ENCODE measurements around the gene NACC2.

NACC2 gene

GRCh38 chr9:136010615-136011361, 84.3 kb downstream of the NACC2 start:
- Histone ChIP-seq H3K4me3 (ENCODE audit: low read depth, low read length) (no peak overlapping the region), H3K79me1 (ENCODE audit: low read length) (peaks cover 4% of the 10 kb centered on the region), H3K4me1 (ENCODE audit: control insufficient read depth in 1 of 2, insufficient read depth in 2 of 2, low read length in 2 of 2) (peaks cover 22 to 25% of the 10 kb centered on the region in 2 experiments), H2AK5ac (ENCODE audit: low read length) (no peak overlapping the region), H3K9ac (ENCODE audit: low read length) (no peak overlapping the region), H2BK12ac (ENCODE audit: low read length) (no peak overlapping the region), H2AFZ (ENCODE audit: insufficient read depth, low read length, poor library complexity) (no peak overlapping the region), H4K12ac (ENCODE audit: low read depth, low read length) (no peak overlapping the region), H4K91ac (ENCODE audit: low read depth, low read length) (no peak overlapping the region), H3K27ac (ENCODE audit: low read depth, low read length) (no peak overlapping the region), H2BK120ac (ENCODE audit: insufficient read depth, low read length, poor library complexity) (no peak overlapping the region), H3K36me3 (ENCODE audit: control insufficient read depth in 1 of 2, insufficient read depth in 2 of 2, low read length in 2 of 2) (peaks cover 26 to 31% of the 10 kb centered on the region in 2 experiments), H3K9me3 (ENCODE audit: insufficient read depth, low read depth, low read length) (peaks cover 3% of the 10 kb centered on the region), H3K18ac (ENCODE audit: low read length) (no peak overlapping the region), H3K79me2 (ENCODE audit: control insufficient read depth, insufficient read depth, low read length, poor library complexity) (peaks cover 2% of the 10 kb centered on the region), H2BK5ac (ENCODE audit: low read depth, low read length, poor library complexity) (no peak overlapping the region), H3K4ac (ENCODE audit: low read depth, low read length) (no peak overlapping the region), H4K8ac (ENCODE audit: low read depth, low read length) (no peak overlapping the region), H3K14ac (ENCODE audit: low read length) (no peak overlapping the region), H3K4me2 (ENCODE audit: low read length) (no peak overlapping the region), H3K23ac (ENCODE audit: low read length) (no peak overlapping the region), H3K27me3 (ENCODE audit: insufficient read depth, low read length) (no peaks in the 10 kb centered on the region)
- no CpG with 5 or more reads among the region's 28 CpGs for WGBS (ENCODE audit: extremely low coverage, insufficient coverage, insufficient read length)
- no peak for DNase-seq

DNA sequence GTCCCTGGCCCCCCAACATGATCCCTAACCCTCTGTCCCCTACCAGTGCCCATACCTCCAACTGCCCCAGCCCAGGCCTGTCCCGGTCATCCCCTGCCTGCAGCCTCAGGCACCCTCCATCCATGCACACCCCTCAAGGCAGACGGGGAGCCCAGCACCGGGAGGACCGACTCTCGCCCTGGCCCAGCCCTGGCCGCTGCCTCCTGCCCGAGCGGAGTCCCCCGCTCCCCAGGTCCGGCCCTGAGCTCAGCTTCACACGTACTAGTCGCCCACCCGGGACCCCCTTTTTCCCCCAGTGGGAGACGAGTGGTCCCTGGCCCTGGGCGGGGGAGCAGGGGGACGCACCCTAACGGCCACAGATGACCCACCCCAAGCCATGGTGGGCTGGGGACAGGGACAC, 84.9 kb downstream of the NACC2 start:
- H3K4me1 ChIP-seq (ENCODE audit: control insufficient read depth in 1 of 2, insufficient read depth in 2 of 2, low read length in 2 of 2), result peaks cover 17 to 19% of the 10 kb centered on the region in 2 experiments
- H3K4ac ChIP-seq (ENCODE audit: low read depth, low read length), result no peak overlapping the region
- H3K4me3 ChIP-seq (ENCODE audit: low read depth, low read length), result no peak overlapping the region
- DNase-seq, result no peak
- H3K79me1 ChIP-seq (ENCODE audit: low read length), result peaks cover 2% of the 10 kb centered on the region
- no peak overlapping the region for H3K4me2 ChIP-seq (ENCODE audit: low read length)
- H3K36me3 ChIP-seq (ENCODE audit: control insufficient read depth in 1 of 2, insufficient read depth in 2 of 2, low read length in 2 of 2), result peaks cover 26 to 31% of the 10 kb centered on the region in 2 experiments
- H3K18ac ChIP-seq (ENCODE audit: low read length), result no peak overlapping the region
- no peak overlapping the region for H2AFZ ChIP-seq (ENCODE audit: insufficient read depth, low read length, poor library complexity)
- no peak overlapping the region for H3K23ac ChIP-seq (ENCODE audit: low read length)
- H2BK5ac ChIP-seq (ENCODE audit: low read depth, low read length, poor library complexity), result no peak overlapping the region
- no peak overlapping the region for H2BK120ac ChIP-seq (ENCODE audit: insufficient read depth, low read length, poor library complexity)
- no peak overlapping the region for H2BK12ac ChIP-seq (ENCODE audit: low read length)
- no peak overlapping the region for H3K14ac ChIP-seq (ENCODE audit: low read length)
- no peak overlapping the region for H4K12ac ChIP-seq (ENCODE audit: low read depth, low read length)
- no peak overlapping the region for H3K27ac ChIP-seq (ENCODE audit: low read depth, low read length)
- H3K9me3 ChIP-seq (ENCODE audit: insufficient read depth, low read depth, low read length), result peaks cover 3% of the 10 kb centered on the region
- H3K79me2 ChIP-seq (ENCODE audit: control insufficient read depth, insufficient read depth, low read length, poor library complexity), result peaks cover under 1% of the 10 kb centered on the region
- no peak overlapping the region for H4K91ac ChIP-seq (ENCODE audit: low read depth, low read length)
- H3K9ac ChIP-seq (ENCODE audit: low read length), result no peak overlapping the region
- WGBS (ENCODE audit: extremely low coverage, insufficient coverage, insufficient read length), result no CpG with 5 or more reads among the region's 17 CpGs
- H2AK5ac ChIP-seq (ENCODE audit: low read length), result no peak overlapping the region
- H4K8ac ChIP-seq (ENCODE audit: low read depth, low read length), result no peak overlapping the region
- H3K27me3 ChIP-seq (ENCODE audit: insufficient read depth, low read length), result no peaks in the 10 kb centered on the region

DNA sequence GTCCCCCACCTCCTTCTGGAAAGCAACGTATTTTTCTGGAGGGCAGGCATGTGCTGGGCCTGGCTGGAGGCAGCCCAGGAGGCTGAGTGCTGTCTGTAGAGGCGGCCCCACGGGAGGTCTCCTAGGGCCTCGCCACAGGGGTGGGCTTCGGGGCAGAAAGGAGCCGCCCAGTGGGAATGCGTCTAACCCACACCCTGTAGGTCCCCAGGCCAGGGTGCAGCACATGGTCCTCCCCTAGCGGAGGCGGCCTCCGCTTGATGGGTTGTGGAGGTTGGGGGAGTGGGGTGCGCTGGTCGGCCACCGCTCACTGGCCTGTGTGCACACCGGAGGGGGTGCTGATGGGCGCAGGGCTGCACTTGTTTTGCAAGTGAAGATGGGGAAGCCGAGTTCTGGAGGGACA, 85.6 kb downstream of the NACC2 start:
- DNase-seq, result no peak
- Histone ChIP-seq H3K27ac (ENCODE audit: low read depth, low read length) (no peak overlapping the region), H4K91ac (ENCODE audit: low read depth, low read length) (no peak overlapping the region), H2AK5ac (ENCODE audit: low read length) (no peak overlapping the region), H2BK120ac (ENCODE audit: insufficient read depth, low read length, poor library complexity) (no peak overlapping the region), H4K8ac (ENCODE audit: low read depth, low read length) (no peak overlapping the region), H3K4me1 (ENCODE audit: control insufficient read depth in 1 of 2, insufficient read depth in 2 of 2, low read length in 2 of 2) (peaks cover 11 to 13% of the 10 kb centered on the region in 2 experiments), H3K9ac (ENCODE audit: low read length) (no peak overlapping the region), H3K4me3 (ENCODE audit: low read depth, low read length) (no peak overlapping the region), H4K12ac (ENCODE audit: low read depth, low read length) (no peak overlapping the region), H2BK5ac (ENCODE audit: low read depth, low read length, poor library complexity) (no peak overlapping the region), H3K27me3 (ENCODE audit: insufficient read depth, low read length) (no peaks in the 10 kb centered on the region), H3K79me1 (ENCODE audit: low read length) (no peaks in the 10 kb centered on the region), H3K23ac (ENCODE audit: low read length) (no peak overlapping the region), H3K18ac (ENCODE audit: low read length) (no peak overlapping the region), H3K79me2 (ENCODE audit: control insufficient read depth, insufficient read depth, low read length, poor library complexity) (no peaks in the 10 kb centered on the region), H3K36me3 (ENCODE audit: control insufficient read depth in 1 of 2, insufficient read depth in 2 of 2, low read length in 2 of 2) (peaks cover 26 to 31% of the 10 kb centered on the region in 2 experiments), H2BK12ac (ENCODE audit: low read length) (no peak overlapping the region), H3K4ac (ENCODE audit: low read depth, low read length) (no peak overlapping the region), H2AFZ (ENCODE audit: insufficient read depth, low read length, poor library complexity) (no peak overlapping the region), H3K9me3 (ENCODE audit: insufficient read depth, low read depth, low read length) (peaks cover 3% of the 10 kb centered on the region), H3K14ac (ENCODE audit: low read length) (no peak overlapping the region), H3K4me2 (ENCODE audit: low read length) (no peak overlapping the region)
- no CpG with 5 or more reads among the region's 16 CpGs for WGBS (ENCODE audit: extremely low coverage, insufficient coverage, insufficient read length)

- Histone ChIP-seq H3K18ac (ENCODE audit: low read length) (no peak overlapping the region), H3K79me2 (ENCODE audit: control insufficient read depth, insufficient read depth, low read length, poor library complexity) (no peaks in the 10 kb centered on the region), H3K14ac (ENCODE audit: low read length) (no peak overlapping the region), H3K79me1 (ENCODE audit: low read length) (no peaks in the 10 kb centered on the region), H3K4me3 (ENCODE audit: low read depth, low read length) (no peak overlapping the region), H3K4me1 (ENCODE audit: control insufficient read depth in 1 of 2, insufficient read depth in 2 of 2, low read length in 2 of 2) (peaks cover 10 to 11% of the 10 kb centered on the region in 2 experiments), H3K23ac (ENCODE audit: low read length) (no peak overlapping the region), H3K9ac (ENCODE audit: low read length) (no peak overlapping the region), H4K8ac (ENCODE audit: low read depth, low read length) (no peak overlapping the region), H3K36me3 (ENCODE audit: control insufficient read depth in 1 of 2, insufficient read depth in 2 of 2, low read length in 2 of 2) (peaks cover 24 to 31% of the 10 kb centered on the region in 2 experiments), H4K12ac (ENCODE audit: low read depth, low read length) (no peak overlapping the region), H2AFZ (ENCODE audit: insufficient read depth, low read length, poor library complexity) (no peak overlapping the region), H2BK120ac (ENCODE audit: insufficient read depth, low read length, poor library complexity) (no peak overlapping the region), H2AK5ac (ENCODE audit: low read length) (no peak overlapping the region), H3K9me3 (ENCODE audit: insufficient read depth, low read depth, low read length) (peaks cover 3% of the 10 kb centered on the region), H2BK12ac (ENCODE audit: low read length) (no peak overlapping the region), H3K27me3 (ENCODE audit: insufficient read depth, low read length) (no peaks in the 10 kb centered on the region), H3K4me2 (ENCODE audit: low read length) (no peak overlapping the region), H4K91ac (ENCODE audit: low read depth, low read length) (no peak overlapping the region), H3K27ac (ENCODE audit: low read depth, low read length) (no peak overlapping the region), H2BK5ac (ENCODE audit: low read depth, low read length, poor library complexity) (no peak overlapping the region), H3K4ac (ENCODE audit: low read depth, low read length) (no peak overlapping the region)
- no CpG with 5 or more reads among the region's 21 CpGs for WGBS (ENCODE audit: extremely low coverage, insufficient coverage, insufficient read length)
- DNase-seq, result no peak
Observed at GRCh38 chr9:136008693-136008997, 86.4 kb downstream of the NACC2 start.

Measured in trophoblast cell (in vitro differentiated cells and primary cell).